Right lobe of liver (tissue), 6 donors: Measurements from ENCODE around the gene KIF3B. TPM values are rescaled to one million over a fixed set of nuclear protein-coding genes. Genes with fewer than 3 reads are reported as not detected.

Experiments used
- ATAC-seq, 4 donors: fragments of 200-7000 bp; cut with Tn5 transposase; one replicate each; pipeline ENCODE4 v1.9.1; 2020; ENCODE audit warnings: mild to moderate bottlenecking in 4 of 4, moderate library complexity in 4 of 4
- DNase-seq, 3 donors: peaks; one replicate each; pipeline ENCODE4 v3.0.0-alpha.2; 2020
- H3K27ac ChIP-seq, 3 donors: fragments of 200-600 bp; one replicate each; pipeline ENCODE4 v1.8.0; 2022
- H3K27me3 ChIP-seq, 2 donors: fragments of 200-600 bp; one replicate each; pipeline ENCODE4 v1.8.0; 2022
- H3K36me3 ChIP-seq, 4 donors: fragments of 200-600 bp; sonication (generic) in 1 of 4; one replicate each; pipeline versions ENCODE4 v1.5.1 to v1.8.0; 2017 to 2022; ENCODE audit warnings: control low read depth in 1 of 4
- H3K4me1 ChIP-seq, 4 donors: fragments of 200-600 bp; sonication (generic) in 1 of 4; one replicate each; pipeline versions ENCODE4 v1.5.1 to v1.8.0; 2017 to 2022; ENCODE audit warnings: control low read depth in 1 of 4
- H3K4me3 ChIP-seq, 3 donors: fragments of 200-600 bp; one replicate each; pipeline ENCODE4 v1.8.0; 2022
- H3K9me3 ChIP-seq, 4 donors: fragments of 200-600 bp; sonication (generic) in 1 of 4; one replicate each; pipeline versions ENCODE4 v1.5.1 to v1.8.0; 2017 to 2022; ENCODE audit warnings: control low read depth in 1 of 4
- CTCF ChIP-seq, 4 donors: fragments of 200-600 bp in 3 of 4; fragments of 450-650 bp in 1 of 4; IDR thresholded peaks; one replicate each; pipeline versions ENCODE4 v1.5.1 to v1.8.0; 2016 to 2022; ENCODE audit warnings: antibody characterized with exemption in 4 of 4, mild to moderate bottlenecking in 2 of 4
- POLR2A ChIP-seq: fragments of 450-650 bp; IDR thresholded peaks from one replicate; pipeline ENCODE4 v1.6.1; 2017; ENCODE audit warnings: antibody characterized with exemption, mild to moderate bottlenecking
- WGBS: methylation state at CpG from one replicate; pipeline ENCODE4 v1.1.6; 2018; ENCODE audit warnings: low coverage, low lambda C conversion rate; ENCODE audit not compliant: insufficient coverage; ENCODE audit errors: missing lambda C conversion rate; 5-methylcytosine and 5-hydroxymethylcytosine counted together
- intact Hi-C, 2 donors: fragments of 100-400 bp; cut with DNase I; formaldehyde crosslinking; loops; one replicate each; pipeline versions ENCODE4 v1.11.2 to v1.14.1; 2022
- total RNA-seq, 6 experiments: library from RNA; depleted of rRNA in 2 of 6; stranded (reverse); fragments of >200 nt in 2 of 6; fragmentation: NEBNext Ultra II Directional in 3 of 6; extraction: Animal tissue kit (Norgen Biotek cat#: 25700) in 3 of 6; gene quantifications; one replicate each; pipeline versions ENCODE4 v1.1.0 to v1.2.4, GENCODE V29; 2016 to 2023
- donor health status: DM: no; HTN: yes; CAD: no.
- donor health status: DM: no; HTN: no; CAD: no.
- donor health status: DM: no; HTN: no; CAD: no.
- donor health status: DM: no; HTN: yes; CAD: no.
- donor health status: DM: no; HTN: yes; CAD: no.

KIF3B gene
- total RNA-seq, 6 experiments from 2014 or later: 16.4 to 23.6 (median 20.7) TPM

GRCh38 chr20:32364554-32365208 lies 87.2 kb downstream of the KIF3B start:
- no peaks in the 10 kb centered on the region for H3K9me3 ChIP-seq
- intact Hi-C loops: no loop called here
- no peak overlapping the region for H3K4me3 ChIP-seq
- 66% methylated on average over 6 of the region's 7 CpGs for WGBS
- ATAC-seq: no peak
- peaks cover 0 to 73% (median 32%) of the 10 kb centered on the region in 4 donors for H3K4me1 ChIP-seq
- no peak overlapping the region for H3K27ac ChIP-seq
- H3K36me3 ChIP-seq: peaks cover 0 to 3% (median 0%) of the 10 kb centered on the region in 4 donors
- TF ChIP-seq POLR2A (no peak), CTCF (IDR thresholded peaks at IDR 0.05) (no peak)
- H3K27me3 ChIP-seq: no peaks in the 10 kb centered on the region
- no peak for DNase-seq

GRCh38 chr20:32365564-32365963 lies 88.1 kb downstream of the KIF3B start:
- DNase-seq (no peak), ATAC-seq (no peak)
- Histone ChIP-seq H3K9me3 (no peaks in the 10 kb centered on the region), H3K36me3 (peaks cover 0 to 3% (median 0%) of the 10 kb centered on the region in 4 donors), H3K27me3 (no peaks in the 10 kb centered on the region), H3K4me3 (no peak overlapping the region), H3K4me1 (peaks cover 0 to 70% (median 32%) of the 10 kb centered on the region in 4 donors), H3K27ac (no peak overlapping the region)
- TF ChIP-seq POLR2A (no peak), CTCF (IDR thresholded peaks at IDR 0.05) (no peak)
- intact Hi-C loops: no loop called here
- WGBS: 55% methylated on average over 5 of the region's 5 CpGs

- H3K9me3 ChIP-seq: no peaks in the 10 kb centered on the region
- no peak for ATAC-seq
- TF ChIP-seq POLR2A: no peak
- no peak for TF ChIP-seq CTCF (IDR thresholded peaks at IDR 0.05)
- 81% methylated on average over 2 of the region's 2 CpGs for WGBS
- H3K4me1 ChIP-seq: peaks cover 0 to 66% (median 31%) of the 10 kb centered on the region in 4 donors
- H3K36me3 ChIP-seq: peaks cover 0 to 3% (median 0%) of the 10 kb centered on the region in 4 donors
- no peak for DNase-seq
- H3K4me3 ChIP-seq: no peak overlapping the region
- H3K27ac ChIP-seq: peak overlapping the region in 1 of 3 donors; percentile 71
- intact Hi-C loops: no loop called here
- no peaks in the 10 kb centered on the region for H3K27me3 ChIP-seq
Measured at GRCh38 chr20:32366380-32366779, 88.9 kb downstream of the KIF3B start.

GRCh38 chr20:32368323-32368722 lies 90.9 kb downstream of the KIF3B start:
- H3K27ac ChIP-seq: peak overlapping the region in 2 of 3 donors; percentile 19 to 71
- TF ChIP-seq POLR2A (no peak), CTCF (IDR thresholded peaks at IDR 0.05) (no peak)
- H3K4me3 ChIP-seq: peak overlapping the region in 2 of 3 donors; percentile 0 to 14
- DNase-seq: no peak
- H3K27me3 ChIP-seq: no peaks in the 10 kb centered on the region
- peaks cover 0 to 3% (median 1%) of the 10 kb centered on the region in 4 donors for H3K36me3 ChIP-seq
- intact Hi-C loops: no loop called here
- peak; percentile 55 to 68 (median 64) for ATAC-seq
- no peaks in the 10 kb centered on the region for H3K9me3 ChIP-seq
- H3K4me1 ChIP-seq: peaks cover 0 to 59% (median 30%) of the 10 kb centered on the region in 4 donors
